H1 (cell line): ENCODE data around the gene RSAD2.

Source experiments
- CTCF ChIP-seq, 3 experiments: IDR thresholded peaks; 1 replicate in 2 of 3; 2 replicates in 1 of 3; pipeline versions ENCODE4 v1.5.1 to v1.6.1; 2011; ENCODE audit warnings: low read length in 3 of 3, mild to moderate bottlenecking in 3 of 3, inconsistent platforms in 2 of 3, low read depth in 1 of 3, moderate library complexity in 1 of 3; ENCODE audit not compliant: insufficient read depth in 1 of 3; ENCODE audit errors: control extremely low read depth in 1 of 3
- EP300 ChIP-seq, 2 experiments: IDR thresholded peaks; 1 replicate in 1 of 2; 2 replicates in 1 of 2; pipeline ENCODE4 v1.6.1; 2011 to 2012; ENCODE audit warnings: low read depth in 2 of 2, low read length in 2 of 2, mild to moderate bottlenecking in 2 of 2, borderline replicate concordance in 1 of 2, inconsistent platforms in 1 of 2, moderate library complexity in 1 of 2
- MAFK ChIP-seq: IDR thresholded peaks from 2 replicates; pipeline ENCODE4 v1.6.1; 2012; ENCODE audit warnings: low read depth, mild to moderate bottlenecking, improper control_type of control experiment, low read length
- POLR2AphosphoS5 ChIP-seq: IDR thresholded peaks from 2 replicates; pipeline ENCODE4 v1.6.1; 2011; ENCODE audit warnings: low read depth, low read length

GRCh38 chr2:6832596-6833299 lies 44.8 kb upstream of the RSAD2 start:
- TF ChIP-seq EP300 (IDR thresholded peaks at IDR 0.05; ENCODE audit: borderline replicate concordance in 1 of 2, low read depth in 2 of 2, low read length in 2 of 2) (no peak), MAFK (no peak), POLR2AphosphoS5 (no peak), CTCF (IDR thresholded peaks at IDR 0.05; ENCODE audit: control extremely low read depth in 1 of 3, insufficient read depth in 1 of 3, low read depth in 1 of 3, low read length in 3 of 3) (no peak)
